G401 (cell line): ENCODE results near the gene ZBP1. TPM values are rescaled to one million over a fixed set of nuclear protein-coding genes. Genes with fewer than 3 reads are reported as not detected.

Experiments
- DNase-seq: peaks from one replicate; pipeline ENCODE4 v3.0.0-alpha.2; 2015; ENCODE audit warnings: low spot score
- in situ Hi-C: cut with HindIII; loops from 2 replicates; pipeline ENCODE4 v1.10.0; 2016; ENCODE audit warnings: low sequenced_read_pairs, mixed read lengths
- total RNA-seq: library from RNA; depleted of rRNA; stranded (reverse); fragments of >200 nt; shearing (Covaris generic); gene quantifications from 2 replicates; pipeline ENCODE4 v1.2.3, GENCODE V29; 2014

Gene ZBP1
- total RNA-seq, 1 experiment from 2014 or later, result not detected

DNA sequence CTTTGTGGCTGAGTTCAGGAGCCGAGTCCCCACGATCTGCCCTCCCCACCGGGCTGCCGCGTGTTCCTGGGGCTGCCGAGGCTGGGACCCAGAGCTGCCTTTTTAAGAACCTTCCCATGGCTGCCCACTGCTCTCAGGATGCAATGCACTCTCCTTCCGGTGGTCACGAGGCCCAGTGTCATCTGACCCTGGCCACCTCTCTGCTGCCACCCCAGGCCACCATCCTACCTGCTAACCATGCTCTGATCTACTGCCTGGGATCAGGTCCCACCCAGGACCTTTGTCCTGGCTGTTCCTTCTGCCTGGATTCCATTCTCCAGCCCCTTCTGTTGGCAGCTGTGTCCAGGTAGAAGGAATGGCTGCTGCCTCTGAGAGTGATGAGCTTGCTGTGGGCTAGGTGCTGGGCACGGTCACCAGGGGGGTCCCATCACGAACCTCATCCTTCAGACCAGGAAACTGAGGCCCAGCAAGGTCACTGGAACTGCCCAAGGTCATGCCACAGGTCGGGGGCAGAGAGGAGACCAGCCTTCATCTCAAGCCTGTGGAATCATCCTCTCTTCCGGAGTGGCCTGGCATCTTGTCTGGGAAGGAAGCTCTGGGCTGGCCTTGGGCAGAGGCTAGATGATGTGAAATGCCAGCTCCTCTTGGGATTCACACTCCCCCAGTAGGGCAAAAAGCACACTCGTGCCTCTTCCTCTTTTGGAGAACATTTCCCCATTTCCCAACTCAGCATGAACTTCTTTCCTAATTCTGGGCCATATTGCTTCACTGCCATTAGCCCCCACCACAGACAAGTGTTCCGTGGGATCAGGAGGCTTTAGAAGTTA lies 38.8 kb downstream of the ZBP1 start:
- in situ Hi-C loops, result no loop called here
- no peak for DNase-seq

DNA sequence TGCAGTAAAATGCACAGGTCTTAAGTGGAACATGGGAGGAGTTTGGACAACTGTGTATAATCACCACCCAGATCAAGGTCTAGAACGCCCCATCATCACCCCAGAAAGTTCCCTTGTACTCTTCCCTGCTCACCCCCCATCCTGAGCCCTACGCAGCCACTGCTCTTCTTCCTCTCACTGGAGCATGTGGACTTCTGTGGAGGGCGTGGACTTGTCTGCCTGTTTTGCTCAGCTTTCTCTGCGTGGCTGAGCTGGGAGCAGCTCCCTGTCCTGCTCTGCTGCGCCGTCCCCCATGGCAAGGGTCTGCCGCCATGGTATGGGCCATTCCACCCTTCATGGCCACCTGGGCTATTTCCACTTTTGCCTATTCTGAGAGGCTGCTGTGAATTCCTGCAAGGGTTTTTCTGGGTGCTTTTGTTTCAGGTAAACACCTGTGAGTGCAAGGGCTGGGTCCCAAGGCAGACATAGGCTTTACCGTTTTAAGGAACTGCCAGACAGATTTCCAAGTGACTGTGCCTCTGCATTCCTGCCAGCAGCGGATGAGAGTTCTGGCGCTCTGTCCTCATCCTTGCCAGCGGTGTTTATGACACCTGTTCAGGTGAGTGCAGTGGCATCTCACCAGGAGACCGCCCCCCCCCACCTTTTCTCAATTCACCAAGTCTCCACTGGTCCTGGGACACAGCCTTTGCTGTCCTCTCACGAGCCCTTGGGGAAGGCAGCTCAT lies 39.6 kb downstream of the ZBP1 start:
- in situ Hi-C loops, result no loop called here

DNA sequence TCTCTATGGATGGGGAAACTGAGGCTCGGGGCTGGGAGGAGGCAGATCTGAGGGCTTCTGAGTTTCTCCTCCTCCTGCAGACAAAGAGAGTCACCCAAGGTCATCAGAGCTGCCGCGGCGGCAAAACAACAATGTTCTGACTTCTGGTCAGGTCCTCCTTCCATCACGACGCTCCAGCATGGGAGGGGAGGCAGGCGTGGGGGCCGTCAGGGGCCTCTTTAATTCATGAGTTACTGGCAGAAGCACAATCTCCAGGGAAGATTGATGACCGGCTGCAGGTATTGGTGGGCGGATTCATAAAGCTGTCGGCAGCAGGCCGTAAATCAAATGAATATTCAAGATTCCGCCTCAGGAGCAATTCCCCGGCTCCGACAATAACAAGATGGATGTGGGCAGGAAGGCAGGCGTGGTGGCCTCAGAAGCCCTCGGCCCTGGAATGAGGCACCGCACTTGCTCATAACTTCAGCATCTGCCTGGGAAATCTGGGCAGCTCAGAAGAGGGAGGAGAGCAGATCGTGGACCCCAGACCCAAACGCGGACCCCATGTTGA lies 40.3 kb downstream of the ZBP1 start:
- no peak for DNase-seq
- in situ Hi-C loops, result no loop called here

More for the DNA sequence above, 39.6 kb downstream of the ZBP1 start:
- DNase-seq, result no peak

DNA sequence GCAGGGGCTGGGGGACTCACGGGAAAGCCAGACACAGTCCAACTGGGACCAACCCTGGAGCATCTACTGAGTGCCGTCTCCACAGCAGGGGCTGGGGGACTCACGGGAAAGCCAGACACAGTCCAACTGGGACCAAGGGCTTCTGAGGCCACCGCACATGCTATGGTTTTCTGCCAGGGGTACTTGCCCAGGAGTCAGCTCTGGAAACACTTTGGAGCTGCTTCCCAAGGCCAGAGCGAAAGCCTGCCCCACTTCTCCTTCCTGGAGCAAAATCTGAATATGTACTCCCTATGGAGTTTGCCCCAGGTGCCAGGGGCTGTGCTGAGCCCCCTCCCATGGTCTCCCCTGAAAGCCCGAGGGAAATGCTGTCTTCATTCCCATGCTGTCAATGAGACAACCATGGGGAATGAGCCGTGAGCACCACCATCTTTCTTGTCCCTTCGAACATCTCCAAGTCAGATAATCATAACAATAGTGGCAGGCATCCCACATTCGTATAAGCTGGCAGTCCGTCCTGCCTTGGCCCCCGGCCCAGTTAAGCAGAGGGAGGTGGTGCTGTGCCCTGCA lies 40.8 kb downstream of the ZBP1 start:
- no peak for DNase-seq
- in situ Hi-C loops, result no loop called here

DNA sequence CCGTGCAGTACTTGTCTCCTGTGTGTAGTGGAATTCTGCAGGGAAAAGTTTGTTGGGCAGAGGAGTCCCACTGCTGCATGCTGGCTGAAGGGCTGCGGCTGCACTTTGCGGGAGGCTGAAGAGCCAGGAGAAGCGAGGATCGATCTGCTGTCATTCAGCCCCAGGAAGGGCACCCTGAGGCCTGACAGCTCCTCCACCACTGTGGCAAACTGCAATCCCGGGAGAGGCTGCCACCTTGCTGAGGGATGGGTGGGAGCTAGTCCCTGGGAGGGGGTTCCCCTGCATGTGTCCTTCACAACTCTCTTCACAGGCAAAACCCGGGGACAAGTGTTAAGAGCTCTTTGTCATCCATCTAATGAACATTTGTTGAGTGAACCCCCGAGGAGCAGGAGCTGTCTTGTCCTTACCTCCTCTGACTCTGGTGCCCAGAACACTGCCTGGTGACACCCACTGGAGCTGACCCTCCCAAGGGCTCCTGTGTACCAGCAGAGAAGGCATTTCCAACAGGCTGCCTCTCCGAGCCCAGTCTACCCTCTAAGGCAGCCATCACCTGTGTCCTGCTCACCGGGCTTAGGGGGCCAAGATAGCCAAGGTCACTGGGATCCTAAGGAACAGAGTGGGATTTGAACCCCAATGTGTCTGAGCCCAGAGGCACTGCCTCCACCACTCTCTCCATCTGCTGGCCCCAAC lies 41.6 kb downstream of the ZBP1 start:
- DNase-seq, result no peak
- in situ Hi-C loops, result no loop called here

DNA sequence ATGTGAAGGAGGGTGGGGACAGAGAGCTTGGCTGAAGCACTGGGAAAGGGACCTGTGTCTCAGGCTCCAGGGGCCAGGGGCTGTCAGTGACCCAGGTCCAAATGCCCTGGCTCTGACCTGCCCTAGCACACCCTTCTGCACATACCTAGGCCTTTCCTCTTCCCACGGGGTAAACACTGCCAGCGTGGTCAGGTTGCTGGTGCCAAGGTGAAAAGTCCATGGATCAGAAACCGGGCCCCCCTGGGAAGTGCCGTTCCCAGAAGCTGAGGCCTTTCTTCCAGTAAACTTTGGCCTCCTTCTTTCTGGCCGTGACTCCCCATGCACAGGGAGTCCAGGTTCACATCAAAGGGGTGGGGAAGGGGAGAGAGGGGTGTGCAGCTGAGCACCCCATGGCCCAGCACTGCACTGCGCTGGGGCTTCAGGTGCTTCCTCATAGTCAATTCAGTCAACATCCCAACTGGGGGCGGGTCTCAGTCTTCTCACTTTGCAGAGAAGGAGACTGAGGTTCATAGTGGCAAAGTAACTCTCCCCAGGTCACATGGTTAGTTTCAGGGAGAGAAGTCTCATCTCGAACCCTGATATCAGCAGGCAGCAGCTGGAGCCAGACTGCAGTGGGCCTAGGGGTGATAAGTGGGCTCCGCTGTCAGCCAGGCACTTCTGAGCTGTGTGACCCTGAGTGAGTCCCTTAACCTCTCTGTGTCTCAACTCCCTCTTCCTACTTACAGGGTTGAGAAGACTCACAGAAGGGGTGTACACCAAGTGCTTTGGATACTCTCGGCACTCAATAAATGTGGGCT lies 42.3 kb downstream of the ZBP1 start:
- in situ Hi-C loops, result no loop called here
- DNase-seq, result no peak

DNA sequence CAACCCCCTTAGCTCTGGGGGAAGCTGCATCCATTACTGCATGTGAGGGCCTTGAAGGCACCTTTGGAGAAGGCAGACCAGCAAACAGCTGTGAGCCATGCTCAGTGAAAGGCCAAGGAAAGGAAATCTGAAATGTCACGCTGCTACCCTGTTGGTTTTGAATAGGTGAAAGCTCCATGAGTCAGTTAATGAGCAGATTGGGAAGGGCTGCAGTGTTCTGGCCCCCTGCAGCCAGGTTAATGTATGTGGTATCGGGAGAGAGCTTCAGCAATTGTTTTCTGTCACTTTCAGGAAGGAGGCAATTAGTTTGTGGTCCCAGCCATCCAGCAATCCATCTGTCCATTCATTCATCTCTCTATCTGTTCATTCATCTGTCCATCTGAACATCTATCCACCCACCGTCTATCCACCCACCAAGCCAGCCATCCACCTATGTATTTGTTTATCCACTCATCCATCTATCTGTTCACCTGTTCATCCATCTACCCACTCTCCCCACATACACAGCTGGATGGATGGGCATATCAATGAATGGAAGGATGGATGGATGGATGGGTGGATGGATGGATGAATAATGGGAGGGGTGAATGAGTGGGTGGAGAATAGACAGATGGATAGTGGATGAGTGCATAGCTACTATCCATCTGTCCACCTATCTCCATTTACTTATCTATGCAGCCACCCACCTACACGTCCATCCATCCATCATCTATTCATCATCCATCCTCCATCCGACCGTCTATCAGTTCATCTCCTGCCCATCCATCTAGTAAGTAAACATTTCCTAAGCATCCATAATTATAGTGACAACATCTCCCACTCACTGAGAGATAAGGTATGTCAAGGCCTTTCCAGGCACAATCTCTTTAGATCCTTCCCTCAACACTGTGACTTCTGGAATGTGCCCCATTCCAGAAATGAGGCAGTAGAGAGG lies 43.3 kb downstream of the ZBP1 start:
- in situ Hi-C loops, result no loop called here
- DNase-seq, result no peak

DNA sequence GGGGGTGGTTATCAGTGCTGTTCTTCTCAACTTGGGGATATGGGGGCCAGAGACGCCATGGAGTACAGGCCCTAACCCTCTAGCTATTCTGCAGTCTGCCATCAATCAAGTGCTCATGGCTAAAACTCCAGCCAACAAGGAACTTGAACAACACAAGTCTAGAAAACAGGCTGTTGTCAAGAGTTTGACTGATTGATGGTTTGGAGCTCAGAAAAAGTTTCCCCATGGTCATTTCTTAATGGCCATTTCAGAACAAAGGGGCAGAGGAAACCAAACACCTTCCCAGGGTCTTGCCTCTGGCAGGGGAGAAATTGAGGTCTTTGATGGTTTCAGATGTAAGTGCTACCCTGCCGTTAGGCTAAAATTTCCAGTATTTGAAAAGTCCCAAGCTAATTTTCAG lies 44.2 kb downstream of the ZBP1 start:
- no peak for DNase-seq
- in situ Hi-C loops, result no loop called here

DNA sequence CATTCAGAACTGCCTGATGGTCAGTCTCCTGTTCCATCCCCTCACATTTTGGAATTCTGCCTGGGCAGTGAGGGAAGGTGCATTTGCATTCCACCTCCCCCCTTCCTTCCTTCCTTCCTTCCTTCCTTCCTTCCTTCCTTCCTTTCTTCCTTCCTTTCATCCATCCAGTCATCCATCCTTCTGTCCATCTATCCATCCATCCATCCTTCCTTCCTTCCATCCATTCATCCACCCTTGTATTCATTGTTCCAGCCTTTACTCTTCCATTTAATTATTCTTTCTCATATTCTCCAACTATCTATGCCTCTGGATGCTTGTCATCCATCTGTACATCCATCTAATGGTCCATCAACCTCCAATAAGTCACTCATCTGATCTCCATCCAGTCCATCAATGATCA lies 45.3 kb downstream of the ZBP1 start:
- in situ Hi-C loops, result no loop called here

GRCh38 chr20:57573894-57574293 lies 46.3 kb downstream of the ZBP1 start:
- DNase-seq, result no peak

More for the DNA sequence above, 45.3 kb downstream of the ZBP1 start:
- DNase-seq, result no peak

GRCh38 chr20:57573242-57573641 lies 47.0 kb downstream of the ZBP1 start:
- no peak for DNase-seq
- in situ Hi-C loops, result no loop called here

More at GRCh38 chr20:57573894-57574293, 46.3 kb downstream of the ZBP1 start:
- in situ Hi-C loops, result no loop called here

- DNase-seq, result no peak
- in situ Hi-C loops, result no loop called here
Measured at GRCh38 chr20:57571782-57572416, 48.3 kb downstream of the ZBP1 start.

DNA sequence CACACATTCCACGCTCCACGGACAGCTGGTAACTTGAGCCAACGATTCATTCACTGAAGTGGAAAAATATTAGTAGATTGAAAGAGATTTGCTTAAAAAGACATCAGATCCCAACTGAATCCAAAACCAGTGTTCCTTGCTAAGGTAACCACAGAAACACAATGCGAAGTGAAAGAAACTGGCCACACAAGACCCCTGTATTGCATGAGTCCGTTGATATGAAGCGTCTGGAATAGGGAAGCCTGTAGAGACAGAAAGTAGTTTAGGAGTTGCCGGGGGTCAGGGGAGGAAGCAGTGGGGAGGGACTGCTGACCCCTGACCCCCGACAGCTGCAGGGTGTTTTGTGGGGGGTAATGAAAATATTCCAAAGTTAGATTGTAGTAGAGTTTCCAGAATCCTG lies 49.3 kb downstream of the ZBP1 start:
- DNase-seq, result no peak
- in situ Hi-C loops, result no loop called here

DNA sequence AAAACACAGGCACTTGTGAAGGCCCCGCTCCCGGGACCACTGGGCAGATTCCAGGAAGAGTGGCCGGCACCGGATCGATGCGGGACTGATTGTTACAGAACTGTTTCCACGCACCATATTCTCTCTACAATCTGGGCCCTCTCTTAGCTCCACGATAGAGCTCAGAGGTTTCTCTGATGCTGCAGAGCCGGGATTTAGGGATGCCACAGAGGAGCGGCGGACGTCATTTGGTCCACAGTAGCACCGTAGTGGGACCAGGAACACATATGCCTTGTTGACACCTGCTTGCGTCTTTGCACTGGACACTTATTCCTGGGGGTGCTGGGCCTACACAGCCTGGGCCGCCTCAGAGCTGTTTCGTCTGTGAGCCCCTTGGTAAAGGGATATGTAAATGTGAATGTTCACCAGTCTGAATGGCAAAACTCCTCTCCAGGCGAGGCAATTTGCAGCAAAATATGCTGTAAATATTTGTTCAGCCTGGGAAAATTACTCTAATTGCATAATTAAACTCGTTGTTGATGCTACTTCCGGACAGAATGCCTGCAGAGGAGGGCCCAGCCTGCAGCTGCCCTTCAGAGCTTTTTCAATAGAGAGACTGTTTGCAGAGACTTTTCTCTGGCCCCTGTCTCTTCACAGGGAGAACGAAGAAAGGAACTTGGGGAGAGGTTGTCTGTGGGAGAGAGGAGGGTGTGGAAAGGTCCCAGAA lies 49.9 kb downstream of the ZBP1 start:
- DNase-seq, result no peak
- in situ Hi-C loops, result no loop called here

- no peak for DNase-seq
- in situ Hi-C loops, result no loop called here
Measured at GRCh38 chr20:57568960-57569359, 51.3 kb downstream of the ZBP1 start.

GRCh38 chr20:57568088-57568896 lies 51.9 kb downstream of the ZBP1 start:
- in situ Hi-C loops, result no loop called here
- DNase-seq, result no peak
